GM23248 (cell line): ENCODE results near the gene SIM1.

Experiments used
- EZH2 ChIP-seq: fragments of 200-600 bp; sonication (generic); IDR thresholded peaks from 2 replicates; pipeline ENCODE4 v1.6.1; 2018; ENCODE audit warnings: antibody characterized with exemption, mild to moderate bottlenecking; ENCODE audit not compliant: insufficient read depth, poor library complexity, severe bottlenecking
- EZH2phosphoT487 ChIP-seq: fragments of 200-600 bp; sonication (generic); IDR thresholded peaks from 2 replicates; pipeline ENCODE4 v1.6.1; 2018; ENCODE audit warnings: antibody characterized with exemption, moderate library complexity, mild to moderate bottlenecking, low read depth; ENCODE audit not compliant: insufficient read depth

GRCh38 chr6:100338090-100338489 lies 126.6 kb downstream of the SIM1 start:
- TF ChIP-seq EZH2 (no peak), EZH2phosphoT487 (no peak)
